GM18505 (cell line): Measurements from ENCODE around the gene KCNK17.
"Not testable (repeated sequence)": the region's sequence is repeated elsewhere in the genome, so short reads cannot be mapped to it uniquely, and the experiment has no call there.

Experiments
- ATAC-seq: cut with Tn5 transposase; IDR thresholded peaks from one replicate; pipeline ENCODE4 v1.9.1; 2021; ENCODE audit not compliant: unreplicated experiment
- POLR2A ChIP-seq: IDR thresholded peaks from 4 replicates; pipeline ENCODE4 v1.6.1; 2011; ENCODE audit warnings: borderline replicate concordance; ENCODE audit not compliant: insufficient read depth, insufficient read length; ENCODE audit errors: extremely low read depth

KCNK17 gene

GRCh38 chr6:39302669-39303424, 11.4 kb downstream of the KCNK17 start:
- TF ChIP-seq POLR2A: no peak
- ATAC-seq: peak; percentile 83

GRCh38 chr6:39302011-39302410, 12.2 kb downstream of the KCNK17 start:
- TF ChIP-seq POLR2A: no peak
- ATAC-seq: no peak

DNA sequence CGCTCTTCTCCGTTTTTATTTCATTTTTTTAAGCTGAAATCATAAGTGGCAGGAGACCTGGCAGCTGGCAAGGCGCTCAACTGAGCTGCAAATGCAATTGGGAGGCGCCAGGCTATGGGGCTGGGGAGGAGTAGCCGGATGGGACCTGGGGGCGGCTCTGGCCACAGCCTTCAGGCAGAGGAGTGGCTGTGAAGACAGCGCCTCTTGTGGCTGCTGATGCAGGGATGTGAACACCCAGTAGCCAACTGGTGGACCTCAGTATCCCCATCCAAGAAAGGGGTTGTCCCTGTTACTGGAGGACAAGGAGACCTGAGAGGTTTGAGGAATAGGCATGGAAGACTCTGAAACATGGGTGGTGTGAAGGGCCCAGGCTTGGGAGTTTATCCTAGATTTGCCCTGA, 12.6 kb downstream of the KCNK17 start:
- ATAC-seq: no peak
- no peak for TF ChIP-seq POLR2A

DNA sequence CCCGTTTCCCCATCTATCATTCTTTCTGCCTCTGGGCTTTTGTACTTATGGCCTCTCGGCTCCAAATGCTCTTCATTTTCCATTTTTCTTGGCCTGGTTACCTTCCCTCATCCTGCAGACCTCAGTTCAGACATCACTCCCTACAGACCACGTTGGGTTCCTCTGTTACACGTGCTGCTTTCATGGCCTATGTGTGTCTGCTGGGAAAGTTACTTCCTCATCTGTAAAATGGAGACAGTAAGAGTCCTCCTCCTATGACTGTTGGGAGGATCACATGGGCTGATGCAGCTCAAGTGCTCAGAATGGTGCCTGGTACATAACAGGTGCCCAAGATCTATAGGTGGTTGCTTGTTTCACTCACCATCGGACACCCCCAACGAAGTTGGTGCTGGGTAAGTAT, 13.5 kb downstream of the KCNK17 start:
- TF ChIP-seq POLR2A: no peak
- no peak for ATAC-seq

GRCh38 chr6:39298061-39298460, 16.2 kb downstream of the KCNK17 start:
- ATAC-seq: no peak
- no peak for TF ChIP-seq POLR2A

- no peak for TF ChIP-seq POLR2A
- ATAC-seq: no peak
Measured at GRCh38 chr6:39296745-39297640, 17.2 kb downstream of the KCNK17 start.

DNA sequence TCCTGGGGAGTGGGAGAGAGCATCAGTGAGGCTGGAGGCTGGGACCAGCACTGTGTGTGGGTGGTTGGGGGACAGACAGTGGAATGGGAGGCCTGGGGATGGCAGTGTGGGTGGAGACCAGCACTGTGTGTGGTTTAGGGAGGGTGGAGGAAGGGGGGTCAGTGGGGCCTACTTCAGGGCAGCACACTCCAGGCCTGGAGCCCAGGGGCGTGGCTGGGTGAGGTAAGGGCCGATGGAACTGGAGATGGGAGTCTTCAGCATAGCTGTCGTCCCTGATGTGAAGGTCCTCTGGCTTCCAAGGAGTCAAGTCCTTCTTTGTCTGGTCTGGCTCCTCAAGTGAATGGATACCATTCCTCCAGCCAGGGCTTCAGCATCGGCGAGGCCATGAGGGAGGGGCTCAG, 18.6 kb downstream of the KCNK17 start:
- TF ChIP-seq POLR2A: no peak
- ATAC-seq: no peak

DNA sequence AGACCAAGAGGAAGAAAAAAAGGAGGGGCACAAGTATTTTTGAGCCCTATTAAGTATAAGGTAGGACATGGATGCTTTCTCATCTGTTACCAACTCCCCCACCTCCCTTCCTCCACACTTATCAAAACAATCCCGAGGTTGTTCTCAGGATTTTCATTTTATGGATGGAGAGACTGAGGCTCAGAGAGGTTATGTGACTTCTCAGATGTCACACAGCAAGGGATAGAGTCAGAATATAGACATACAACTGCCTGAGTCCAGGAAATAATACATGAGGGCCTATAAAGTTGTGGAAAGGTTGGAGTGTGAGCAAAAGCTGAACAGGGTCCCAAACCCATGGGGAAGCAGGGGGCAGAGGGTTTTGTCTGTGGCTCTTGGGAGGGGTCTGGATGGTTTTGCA, 19.3 kb downstream of the KCNK17 start:
- TF ChIP-seq POLR2A: no peak
- no peak for ATAC-seq

DNA sequence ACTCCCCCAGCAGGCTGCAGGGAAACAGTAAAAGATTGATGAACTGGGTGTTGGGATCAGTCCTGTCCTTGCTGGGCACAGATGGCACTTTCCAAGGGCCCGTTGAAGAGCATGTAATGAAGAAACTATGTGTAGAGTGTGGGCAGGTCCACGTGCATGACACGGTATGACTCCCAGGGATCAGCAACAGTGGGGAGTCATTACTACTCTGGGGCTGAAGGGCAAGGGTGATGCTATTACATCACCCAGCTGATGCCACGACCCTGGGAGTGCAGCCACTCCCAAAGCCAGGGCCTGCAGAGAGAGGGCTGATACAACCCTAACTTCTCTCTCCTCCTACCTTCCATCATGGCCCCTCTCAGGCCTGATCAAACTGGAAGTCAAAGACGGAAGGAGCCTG, 20.1 kb downstream of the KCNK17 start:
- TF ChIP-seq POLR2A: no peak

DNA sequence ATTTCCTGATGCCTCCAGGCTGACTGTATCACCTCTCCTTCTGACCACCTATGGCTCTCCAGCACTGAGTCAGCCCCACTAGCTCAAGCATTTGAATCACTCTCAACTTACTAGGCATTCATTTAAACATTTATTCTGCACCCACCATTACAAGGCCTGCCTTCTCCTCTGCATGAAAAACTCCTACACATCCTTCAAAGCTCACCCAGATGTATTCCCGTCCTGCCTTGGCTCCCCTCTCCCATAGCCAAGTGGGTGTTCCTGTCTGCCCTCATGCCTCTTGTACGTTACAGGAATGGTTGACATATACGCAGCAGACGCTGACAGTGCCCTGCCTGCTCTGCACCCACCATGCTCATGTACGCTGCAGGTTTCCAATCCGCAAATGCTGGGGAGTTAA, 21.6 kb downstream of the KCNK17 start:
- no peak for ATAC-seq
- no peak for TF ChIP-seq POLR2A

More for the DNA sequence above, 20.1 kb downstream of the KCNK17 start:
- no peak for ATAC-seq

GRCh38 chr6:39289490-39289889, 24.7 kb downstream of the KCNK17 start:
- ATAC-seq: no peak
- TF ChIP-seq POLR2A: no peak

DNA sequence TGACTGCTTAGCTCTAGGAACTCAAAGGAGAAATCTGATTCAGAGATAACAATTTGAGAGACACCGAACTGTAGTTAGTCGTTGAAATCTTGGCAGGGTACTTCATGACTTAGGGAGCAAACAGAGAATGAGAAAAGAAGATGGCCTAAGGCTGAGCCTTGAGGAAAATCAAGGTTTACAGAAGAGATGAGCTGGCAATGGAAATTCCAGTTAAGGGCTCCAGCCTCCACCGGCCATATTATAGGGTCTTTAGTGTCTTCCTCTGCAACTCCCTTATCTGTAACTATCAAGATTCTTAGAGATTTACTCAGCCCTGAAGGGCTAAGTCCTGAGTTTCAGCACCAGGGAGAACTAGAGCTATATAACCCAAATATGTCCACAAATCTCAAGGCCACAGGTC, 26.6 kb downstream of the KCNK17 start:
- no peak for ATAC-seq
- no peak for TF ChIP-seq POLR2A

DNA sequence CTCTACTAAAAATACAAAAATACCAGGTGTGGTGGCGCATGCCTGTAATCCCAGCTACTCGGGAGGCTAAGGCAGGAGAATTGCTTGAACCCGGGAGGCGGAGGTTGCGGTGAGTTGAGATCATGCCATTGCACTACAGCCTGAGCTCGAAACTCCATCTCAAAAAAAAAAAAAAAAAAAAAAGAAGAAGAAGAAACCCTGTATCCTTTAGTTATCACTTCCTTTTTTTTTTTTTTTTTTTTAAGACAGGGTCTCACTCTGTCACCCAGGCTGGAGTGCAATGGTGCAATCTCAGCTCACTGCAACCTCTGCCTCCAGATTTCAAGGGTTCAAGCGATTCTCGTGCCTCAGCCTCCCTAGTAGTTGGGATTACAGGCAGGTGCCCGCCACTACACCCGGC, 27.6 kb downstream of the KCNK17 start:
- not testable (repeated sequence) for ATAC-seq

GRCh38 chr6:39282774-39283173, 31.4 kb downstream of the KCNK17 start:
- TF ChIP-seq POLR2A: no peak
- no peak for ATAC-seq
